Cardiac muscle cell (in vitro differentiated cells and primary cell): ENCODE data around the gene UTS2B. TPM values are rescaled to one million over a fixed set of nuclear protein-coding genes. Genes with fewer than 3 reads are reported as not detected.

Experiments
- DNase-seq, 2 donors: peaks; one replicate each; pipeline versions ENCODE4 v3.0.0 to v3.0.0-alpha.2; 2010 to 2017; ENCODE audit warnings: low read depth in 1 of 2, low spot score in 1 of 2
- H3K27ac ChIP-seq: fragments of 200-600 bp; sonication (generic); 2 replicates; pipeline ENCODE4 v1.5.1; 2016
- H3K27me3 ChIP-seq: fragments of 200-600 bp; sonication (generic); 2 replicates; pipeline ENCODE4 v1.6.0; 2016; ENCODE audit warnings: control low read depth
- H3K36me3 ChIP-seq: fragments of 200-600 bp; sonication (generic); 2 replicates; pipeline ENCODE4 v1.5.1; 2016; ENCODE audit warnings: control low read depth
- H3K4me1 ChIP-seq: fragments of 200-600 bp; sonication (generic); 2 replicates; pipeline ENCODE4 v1.8.1; 2017; ENCODE audit warnings: low read depth, mild to moderate bottlenecking, mixed run types
- H3K4me3 ChIP-seq: fragments of 200-600 bp; sonication (generic); 2 replicates; pipeline ENCODE4 v1.5.1; 2016; ENCODE audit warnings: mild to moderate bottlenecking
- H3K9me3 ChIP-seq: fragments of 200-600 bp; sonication (generic); 2 replicates; pipeline ENCODE4 v1.5.1; 2017; ENCODE audit warnings: low read depth, mild to moderate bottlenecking, control low read depth
- polyA plus RNA-seq: library from polyadenylated mRNA; unstranded; fragments of >200 nt; fragmentation: Nextera tagmentation; extraction: Ambion mirVana; gene quantifications from 2 replicates; pipeline ENCODE4 v1.2.1, GENCODE V29; 2016
- total RNA-seq: library from RNA; depleted of rRNA; stranded (reverse); fragments of >200 nt; gene quantifications from 2 replicates; pipeline ENCODE4 v1.2.3, GENCODE V29; 2016
- TF ChIP-seq, protein P1 (sequence below): IDR thresholded peaks from 2 replicates; pipeline ENCODE4 v1.5.1; 2012; ENCODE audit warnings: low read depth, mild to moderate bottlenecking, low read length

Gene UTS2B
- total and polyA plus RNA-seq, 2 experiments from 2014 or later, result 1.9 TPM; not detected in 1

DNA sequence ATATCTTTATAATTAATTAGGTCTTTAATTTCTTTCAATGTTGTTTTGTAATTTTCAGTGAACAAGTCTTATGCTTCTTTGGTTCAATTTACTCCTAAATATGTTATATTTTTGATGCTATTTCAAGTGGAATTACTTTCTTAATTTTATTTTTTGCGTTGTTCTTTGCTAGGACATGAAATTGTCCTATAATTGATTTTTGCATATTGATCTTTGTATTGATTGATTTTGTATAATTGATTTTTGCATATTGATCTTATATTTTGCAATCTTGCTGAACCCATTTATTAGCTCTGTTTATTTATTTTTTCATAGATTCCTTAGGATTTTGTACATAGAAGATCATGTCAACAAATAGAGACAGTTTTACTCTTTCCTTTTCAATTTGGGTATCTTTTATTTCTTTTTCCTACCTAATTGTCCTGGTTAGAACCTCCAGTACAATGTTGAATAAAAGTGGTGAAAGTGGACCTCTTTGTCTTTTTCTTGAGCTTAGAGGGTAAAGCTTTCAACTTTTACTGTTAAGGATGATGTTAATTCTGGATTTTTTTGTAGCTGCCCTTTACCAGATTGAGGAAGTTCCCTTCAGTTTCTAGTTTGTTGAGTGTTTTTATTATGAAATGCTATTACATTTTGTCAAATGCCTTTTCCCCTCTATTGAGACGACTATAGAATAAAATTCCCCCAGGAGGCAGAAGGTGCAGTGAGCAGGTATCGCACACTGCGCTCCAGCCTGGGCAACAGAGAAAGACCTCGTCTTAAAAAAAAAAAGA lies 37.9 kb downstream of the UTS2B start:
- Histone ChIP-seq H3K36me3 (no peaks in the 10 kb centered on the region), H3K27ac (no peak overlapping the region), H3K27me3 (no peaks in the 10 kb centered on the region), H3K4me3 (no peak overlapping the region), H3K9me3 (no peaks in the 10 kb centered on the region), H3K4me1 (no peaks in the 10 kb centered on the region)
- TF ChIP-seq, protein P1, sequence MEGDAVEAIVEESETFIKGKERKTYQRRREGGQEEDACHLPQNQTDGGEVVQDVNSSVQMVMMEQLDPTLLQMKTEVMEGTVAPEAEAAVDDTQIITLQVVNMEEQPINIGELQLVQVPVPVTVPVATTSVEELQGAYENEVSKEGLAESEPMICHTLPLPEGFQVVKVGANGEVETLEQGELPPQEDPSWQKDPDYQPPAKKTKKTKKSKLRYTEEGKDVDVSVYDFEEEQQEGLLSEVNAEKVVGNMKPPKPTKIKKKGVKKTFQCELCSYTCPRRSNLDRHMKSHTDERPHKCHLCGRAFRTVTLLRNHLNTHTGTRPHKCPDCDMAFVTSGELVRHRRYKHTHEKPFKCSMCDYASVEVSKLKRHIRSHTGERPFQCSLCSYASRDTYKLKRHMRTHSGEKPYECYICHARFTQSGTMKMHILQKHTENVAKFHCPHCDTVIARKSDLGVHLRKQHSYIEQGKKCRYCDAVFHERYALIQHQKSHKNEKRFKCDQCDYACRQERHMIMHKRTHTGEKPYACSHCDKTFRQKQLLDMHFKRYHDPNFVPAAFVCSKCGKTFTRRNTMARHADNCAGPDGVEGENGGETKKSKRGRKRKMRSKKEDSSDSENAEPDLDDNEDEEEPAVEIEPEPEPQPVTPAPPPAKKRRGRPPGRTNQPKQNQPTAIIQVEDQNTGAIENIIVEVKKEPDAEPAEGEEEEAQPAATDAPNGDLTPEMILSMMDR, result no peak
- DNase-seq, result no peak

DNA sequence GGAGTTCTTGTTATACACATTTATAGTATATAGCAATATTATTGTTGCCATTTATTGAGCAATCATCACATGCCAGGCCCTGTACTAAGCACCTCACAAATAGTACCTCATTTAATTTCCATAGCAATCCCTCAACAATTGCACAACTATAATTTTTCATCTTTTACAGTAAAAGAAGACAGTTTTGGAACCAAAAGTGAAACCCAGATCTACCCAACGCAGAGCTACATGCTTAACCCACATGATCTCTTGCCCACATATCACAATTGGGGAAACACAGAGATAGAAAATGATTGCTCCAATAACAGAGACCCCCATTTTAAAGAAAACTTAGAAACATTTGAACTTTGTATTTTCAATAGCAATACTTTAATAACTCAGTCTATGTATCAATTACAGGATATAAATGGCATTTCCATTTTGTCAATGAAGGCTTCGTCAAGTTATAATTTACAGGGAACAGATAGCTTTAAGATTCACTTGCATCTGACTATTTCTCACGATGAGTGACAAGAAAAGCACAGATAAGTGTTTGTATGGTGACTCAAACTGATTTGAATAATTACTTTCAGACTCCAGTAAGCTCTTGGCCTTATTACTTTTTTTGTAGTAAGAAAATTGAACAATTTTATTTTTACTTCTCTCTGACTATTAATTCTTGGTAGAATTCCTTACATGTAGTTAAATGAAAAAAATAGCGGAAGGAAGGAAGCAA lies 39.9 kb downstream of the UTS2B start:
- TF ChIP-seq, protein P1, result no peak
- H3K9me3 ChIP-seq, result no peaks in the 10 kb centered on the region
- no peak overlapping the region for H3K4me3 ChIP-seq
- peak in 1 of 2 donors; percentile 7 for DNase-seq
- no peak overlapping the region for H3K27ac ChIP-seq
- H3K4me1 ChIP-seq, result no peaks in the 10 kb centered on the region
- no peaks in the 10 kb centered on the region for H3K36me3 ChIP-seq
- H3K27me3 ChIP-seq, result no peaks in the 10 kb centered on the region

DNA sequence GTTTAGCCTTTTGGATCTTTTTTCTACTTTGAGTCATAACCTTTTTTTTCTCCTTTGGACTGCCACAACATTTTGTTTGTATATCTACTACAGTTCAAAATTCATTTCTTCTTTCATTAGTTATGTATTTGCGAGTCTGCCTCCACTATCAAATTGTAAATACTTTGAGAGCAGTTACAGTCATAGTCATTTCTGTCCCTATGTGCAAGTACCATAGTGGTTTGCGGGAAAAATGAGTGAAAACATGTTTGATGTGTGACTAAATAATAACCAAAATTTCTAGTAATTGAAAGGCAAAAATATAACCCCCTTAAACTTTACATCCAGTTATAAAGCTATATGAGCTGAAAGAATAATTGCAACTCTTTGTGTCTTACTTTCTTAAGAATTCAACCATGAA lies 46.9 kb downstream of the UTS2B start:
- Histone ChIP-seq H3K9me3 (no peaks in the 10 kb centered on the region), H3K27ac (no peak overlapping the region), H3K36me3 (no peaks in the 10 kb centered on the region), H3K4me1 (no peaks in the 10 kb centered on the region), H3K4me3 (no peak overlapping the region), H3K27me3 (no peaks in the 10 kb centered on the region)
- TF ChIP-seq, protein P1, result no peak
- no peak for DNase-seq

DNA sequence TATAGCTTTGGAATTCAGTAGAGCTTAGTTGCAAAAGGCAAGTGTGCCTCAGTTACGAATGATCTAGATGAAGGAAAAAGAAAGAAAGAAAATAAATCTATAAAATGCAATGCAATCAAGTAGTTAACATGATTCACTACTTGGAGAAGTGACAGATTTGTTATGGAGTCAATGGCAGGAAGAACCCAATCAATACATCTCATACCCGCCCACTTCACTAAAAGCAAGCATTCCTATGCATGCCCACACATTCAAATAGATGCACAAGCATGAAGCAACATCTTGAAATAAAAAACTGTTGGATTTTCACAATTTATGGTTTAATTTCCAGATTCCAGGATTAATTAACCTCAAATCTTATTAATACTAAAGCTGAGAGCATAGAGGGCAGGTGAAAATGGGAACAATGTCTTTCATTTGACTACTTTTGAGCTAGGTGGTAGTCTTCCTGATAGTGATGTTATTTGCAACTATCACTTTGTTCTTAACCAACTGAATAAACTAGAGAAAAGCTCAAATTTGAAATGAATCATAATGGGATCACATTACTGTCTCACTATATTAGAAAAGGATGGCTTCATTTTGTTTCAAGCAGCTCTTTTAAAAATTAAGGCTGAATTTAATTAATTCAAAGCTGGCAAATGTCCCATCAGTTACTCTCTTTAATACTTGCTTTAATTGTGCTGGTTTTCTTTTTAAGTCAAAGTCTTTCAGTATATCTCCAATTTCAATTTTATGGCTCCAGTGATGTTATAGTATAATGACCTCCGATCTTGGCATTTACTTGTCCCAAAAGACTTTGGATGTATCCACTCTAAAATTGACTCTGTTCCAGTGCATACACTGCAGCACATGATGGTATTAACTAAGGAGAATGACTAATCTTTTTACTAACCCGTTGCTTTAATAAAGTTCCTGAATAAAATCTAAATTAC lies 47.8 kb downstream of the UTS2B start:
- DNase-seq, result no peak
- Histone ChIP-seq H3K27me3 (no peaks in the 10 kb centered on the region), H3K9me3 (no peaks in the 10 kb centered on the region), H3K4me1 (no peaks in the 10 kb centered on the region), H3K36me3 (no peaks in the 10 kb centered on the region), H3K27ac (no peak overlapping the region), H3K4me3 (no peak overlapping the region)
- TF ChIP-seq, protein P1, result no peak

DNA sequence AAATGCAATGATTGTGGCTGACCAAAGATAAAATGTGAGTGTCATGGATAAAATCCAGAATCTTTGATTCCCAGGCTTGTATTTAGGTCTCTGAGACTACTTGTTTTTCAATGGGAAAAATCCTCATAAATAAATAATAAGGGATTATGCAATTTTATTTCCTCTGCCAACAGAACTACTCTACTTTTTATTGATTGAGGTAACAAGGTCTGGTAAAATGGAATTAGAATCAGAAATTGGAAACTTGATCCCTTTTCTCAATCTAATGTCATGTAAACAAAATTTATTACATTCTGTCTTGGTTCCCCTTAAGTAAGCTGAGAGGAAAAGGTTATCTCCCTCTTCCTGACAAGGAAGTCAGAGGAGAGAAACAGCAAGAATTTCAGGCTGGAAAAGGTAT lies 49.4 kb downstream of the UTS2B start:
- no peak for DNase-seq
- no peaks in the 10 kb centered on the region for H3K9me3 ChIP-seq
- H3K27ac ChIP-seq, result no peak overlapping the region
- no peak overlapping the region for H3K4me3 ChIP-seq
- H3K4me1 ChIP-seq, result no peaks in the 10 kb centered on the region
- no peaks in the 10 kb centered on the region for H3K27me3 ChIP-seq
- no peaks in the 10 kb centered on the region for H3K36me3 ChIP-seq
- TF ChIP-seq, protein P1, result no peak
